NCI-H226 (cell line): ENCODE data around the gene EFCAB8.
"Not testable (repeated sequence)": the region's sequence is repeated elsewhere in the genome, so short reads cannot be mapped to it uniquely, and the experiment has no call there.

Source experiments
- DNase-seq: peaks from one replicate; pipeline ENCODE4 v3.0.0-alpha.2; 2015

EFCAB8 gene

GRCh38 chr20:32914031-32914430 is 55.3 kb downstream of the EFCAB8 start:
- no peak for DNase-seq

GRCh38 chr20:32917191-32917950 is 58.6 kb downstream of the EFCAB8 start:
- DNase-seq: no peak

- no peak for DNase-seq
These were observed 59.6 kb downstream of the EFCAB8 start for GRCh38 chr20:32918296-32918695.

- no peak for DNase-seq
These were observed 60.0 kb downstream of the EFCAB8 start for GRCh38 chr20:32918751-32919150.

GRCh38 chr20:32920066-32920465 is 61.3 kb downstream of the EFCAB8 start:
- no peak for DNase-seq

GRCh38 chr20:32920530-32921298 is 62.0 kb downstream of the EFCAB8 start:
- DNase-seq: no peak

- DNase-seq: no peak
These were observed 63.7 kb downstream of the EFCAB8 start for GRCh38 chr20:32922466-32922865.

GRCh38 chr20:32924781-32925180 is 66.1 kb downstream of the EFCAB8 start:
- DNase-seq: no peak

- no peak for DNase-seq
These were observed 66.9 kb downstream of the EFCAB8 start for GRCh38 chr20:32925481-32926196.

GRCh38 chr20:32929162-32929561 is 70.4 kb downstream of the EFCAB8 start:
- DNase-seq: no peak

GRCh38 chr20:32930181-32930580 is 71.5 kb downstream of the EFCAB8 start:
- DNase-seq: no peak

- DNase-seq: no peak
These were observed 72.0 kb downstream of the EFCAB8 start for GRCh38 chr20:32930701-32931100.

- DNase-seq: no peak
These were observed 75.9 kb downstream of the EFCAB8 start for GRCh38 chr20:32934580-32934979.

GRCh38 chr20:32941155-32941885 is 82.6 kb downstream of the EFCAB8 start:
- DNase-seq: no peak

- DNase-seq: no peak
These were observed 84.8 kb downstream of the EFCAB8 start for GRCh38 chr20:32943490-32944052.

GRCh38 chr20:32945710-32946221 is 87.0 kb downstream of the EFCAB8 start:
- peak; percentile 22 for DNase-seq

GRCh38 chr20:32946629-32947028 is 87.9 kb downstream of the EFCAB8 start:
- DNase-seq: no peak

GRCh38 chr20:32950539-32950938 is 91.8 kb downstream of the EFCAB8 start:
- DNase-seq: not testable (repeated sequence)

GRCh38 chr20:32957459-32957858 is 98.7 kb downstream of the EFCAB8 start:
- DNase-seq: no peak

- no peak for DNase-seq
These were observed 99.9 kb downstream of the EFCAB8 start for GRCh38 chr20:32958574-32958973.

GRCh38 chr20:32959351-32960221 is 100.9 kb downstream of the EFCAB8 start:
- DNase-seq: no peak

GRCh38 chr20:32960222-32960518 is 101.4 kb downstream of the EFCAB8 start:
- DNase-seq: no peak
